Measurements from ENCODE around the gene AK5. TPM values are rescaled to one million over a fixed set of nuclear protein-coding genes. Genes with fewer than 3 reads are reported as not detected.
"Not testable (repeated sequence)": the region's sequence is repeated elsewhere in the genome, so short reads cannot be mapped to it uniquely, and the experiment has no call there.

The AK5 gene
- total RNA-seq, 1 donor from 2014 or later, result 92.6 TPM

DNA sequence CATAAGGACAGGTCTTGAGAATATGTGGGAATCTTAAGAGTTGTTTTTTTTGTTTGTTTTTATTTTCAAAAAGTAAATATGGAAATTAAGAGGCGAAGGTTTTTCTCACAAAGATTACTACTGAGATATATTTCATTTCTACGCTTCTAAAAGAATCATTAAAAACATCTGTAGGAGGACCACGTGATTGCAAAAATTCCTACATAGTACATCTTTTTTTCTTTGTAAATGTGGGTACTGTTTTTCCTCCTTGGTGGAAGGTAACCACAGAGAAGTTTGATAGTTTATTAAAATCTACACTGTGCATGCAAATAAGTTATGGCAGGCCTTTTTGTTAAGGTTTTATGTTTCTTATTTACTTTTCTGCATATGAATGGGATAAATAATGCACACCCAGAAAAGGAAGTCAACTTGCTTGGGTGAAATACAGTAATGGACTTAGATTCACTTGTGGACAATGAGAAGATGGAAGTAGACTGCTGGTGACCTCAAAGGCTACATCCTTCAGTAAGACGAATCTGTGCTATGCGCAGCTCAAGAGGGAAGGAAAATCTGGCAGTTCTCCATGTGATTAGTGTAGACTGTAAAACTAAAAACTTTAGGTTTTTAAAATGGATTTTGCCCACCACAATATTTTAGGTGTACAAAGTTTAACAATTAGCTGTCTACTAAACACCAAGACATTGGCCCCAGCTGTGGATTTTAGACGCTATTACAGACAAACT is 2.0 kb downstream of the AK5 start:
- no peak for DNase-seq (ENCODE audit: low read depth)

DNA sequence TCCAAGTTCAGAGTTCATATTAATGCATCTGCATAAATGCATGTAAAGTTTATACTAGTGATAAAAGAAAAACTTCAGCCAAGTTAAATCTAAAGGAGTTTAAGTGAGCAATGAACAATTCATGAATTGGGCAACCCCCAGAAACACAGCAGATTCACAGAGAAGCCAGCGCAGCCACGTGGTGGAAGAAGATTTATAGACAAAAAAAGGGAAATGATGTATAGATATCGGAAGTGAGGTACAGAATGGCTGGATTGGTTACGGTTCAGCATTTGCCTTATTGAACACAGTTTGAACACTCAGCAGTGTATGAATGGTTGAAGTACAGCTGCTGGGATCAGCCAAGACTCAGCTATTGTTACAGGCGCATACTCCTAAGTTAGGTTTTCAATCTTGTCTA is 5.7 kb downstream of the AK5 start:
- no peak for DNase-seq (ENCODE audit: low read depth)

GRCh38 chr1:77288275-77288674 is 6.5 kb downstream of the AK5 start:
- DNase-seq (ENCODE audit: low read depth), result no peak

GRCh38 chr1:77290576-77290975 is 8.8 kb downstream of the AK5 start:
- no peak for DNase-seq (ENCODE audit: low read depth)

- DNase-seq (ENCODE audit: low read depth), result peak; percentile 88
These were observed 10.7 kb downstream of the AK5 start for GRCh38 chr1:77292551-77292950.

- DNase-seq (ENCODE audit: low read depth), result no peak
These were observed 18.7 kb downstream of the AK5 start for GRCh38 chr1:77300566-77300965.

GRCh38 chr1:77303387-77303786 is 21.6 kb downstream of the AK5 start:
- DNase-seq (ENCODE audit: low read depth), result no peak

GRCh38 chr1:77308889-77309621 is 27.2 kb downstream of the AK5 start:
- DNase-seq (ENCODE audit: low read depth), result no peak

DNA sequence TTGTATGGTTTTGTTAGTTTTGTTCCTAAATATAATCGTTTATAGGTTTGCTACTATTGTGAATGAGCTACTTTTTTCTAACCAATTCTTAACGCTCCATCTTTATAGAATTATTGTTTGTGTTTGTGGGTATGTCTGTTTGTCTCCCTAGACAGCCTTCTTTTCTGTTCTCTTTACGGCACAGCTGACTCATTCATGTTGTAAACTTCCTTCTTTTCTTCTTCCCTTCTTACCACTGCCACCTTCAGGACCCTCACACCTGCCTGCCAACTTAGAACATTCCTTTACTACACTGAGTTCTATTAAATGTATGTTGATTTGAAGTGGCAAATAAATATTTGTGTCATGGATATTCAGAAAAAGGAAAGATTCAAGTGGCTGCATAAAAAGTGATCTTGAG is 29.1 kb downstream of the AK5 start:
- no peak for DNase-seq (ENCODE audit: low read depth)

- not testable (repeated sequence) for DNase-seq (ENCODE audit: low read depth)
These were observed 30.5 kb downstream of the AK5 start for GRCh38 chr1:77312364-77312763.

DNA sequence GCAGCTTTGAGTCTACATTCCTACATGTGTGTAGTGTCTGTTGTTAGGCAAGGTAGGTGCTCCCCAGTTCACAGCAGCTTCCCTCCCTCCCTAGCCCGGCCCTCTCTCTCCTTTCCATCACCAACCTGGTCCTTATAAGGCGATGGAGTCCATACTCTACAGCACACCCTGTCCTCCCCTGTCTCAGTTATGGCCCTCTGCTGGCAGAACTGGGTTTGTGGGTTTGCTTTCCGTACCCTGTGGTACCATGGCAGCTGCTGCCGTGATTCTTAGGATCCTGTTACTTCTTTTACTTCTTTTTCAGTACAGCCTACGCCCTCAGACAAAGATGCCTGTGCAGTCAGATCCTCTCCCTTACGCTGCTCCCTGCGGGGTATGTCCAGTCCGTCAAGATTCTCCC is 31.7 kb downstream of the AK5 start:
- DNase-seq (ENCODE audit: low read depth), result peak; percentile 83

- peak; percentile 76 for DNase-seq (ENCODE audit: low read depth)
These were observed 34.2 kb downstream of the AK5 start for GRCh38 chr1:77316006-77316405.

DNA sequence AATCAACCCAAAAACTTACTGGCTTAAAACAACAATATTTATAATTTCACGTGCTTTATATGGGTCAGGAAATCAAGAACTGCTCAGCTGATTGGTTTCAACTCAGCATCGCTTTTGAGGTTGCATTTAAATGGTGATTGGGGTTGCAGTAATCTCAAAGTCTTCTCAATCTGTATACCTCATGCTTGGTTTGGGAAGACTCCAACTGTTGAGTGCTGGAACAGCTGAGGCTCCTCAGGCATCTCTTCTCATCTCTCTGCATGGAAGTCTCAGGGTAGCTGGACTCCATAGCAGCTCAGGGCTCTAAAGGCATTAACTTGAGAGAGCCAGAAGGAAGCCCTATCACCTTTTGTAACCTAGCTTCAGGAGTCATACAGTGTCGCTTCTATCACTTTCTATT is 35.1 kb downstream of the AK5 start:
- peak; percentile 87 for DNase-seq (ENCODE audit: low read depth)

- DNase-seq (ENCODE audit: low read depth), result peak; percentile 57
These were observed 37.4 kb downstream of the AK5 start for GRCh38 chr1:77319036-77319705.

DNA sequence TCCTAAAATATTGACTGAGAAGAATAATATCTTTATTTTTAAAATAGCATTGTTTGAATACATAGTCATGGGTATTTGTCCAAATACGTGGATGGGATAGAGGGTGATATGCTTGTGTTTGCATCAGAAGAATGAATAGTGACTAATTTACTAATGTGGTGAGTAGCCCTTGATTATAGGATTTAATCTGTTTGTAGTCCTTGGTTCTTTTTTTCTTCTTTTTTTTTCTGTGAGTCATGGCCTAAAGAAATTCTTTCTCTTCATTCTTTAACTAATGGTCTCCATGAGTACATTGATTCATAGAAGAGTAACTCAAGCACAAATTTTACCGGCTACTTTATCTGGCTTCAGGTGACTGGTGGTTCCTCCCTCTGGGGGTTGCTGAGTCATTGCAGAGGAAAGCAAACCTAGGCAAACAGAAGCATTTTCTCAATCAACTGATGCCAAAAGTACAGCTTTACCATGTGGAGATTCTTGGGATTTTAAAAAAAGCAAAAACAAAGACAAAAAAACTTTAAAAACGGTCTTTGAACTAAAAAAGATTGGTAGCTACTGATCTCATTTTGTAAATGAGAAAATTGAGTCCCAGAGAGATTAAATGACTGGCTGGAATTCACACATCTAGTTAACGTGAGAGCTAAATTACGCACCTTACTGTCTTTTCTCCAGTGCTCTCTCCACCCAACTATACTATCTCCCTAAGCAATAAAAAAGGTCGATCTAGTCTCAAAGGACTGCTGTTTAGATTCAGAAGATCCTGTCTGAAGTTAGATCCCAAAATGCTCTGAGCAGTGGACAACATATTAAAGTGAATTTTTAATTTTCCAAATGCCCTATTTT is 40.5 kb downstream of the AK5 start:
- DNase-seq (ENCODE audit: low read depth), result peak; percentile 28

DNA sequence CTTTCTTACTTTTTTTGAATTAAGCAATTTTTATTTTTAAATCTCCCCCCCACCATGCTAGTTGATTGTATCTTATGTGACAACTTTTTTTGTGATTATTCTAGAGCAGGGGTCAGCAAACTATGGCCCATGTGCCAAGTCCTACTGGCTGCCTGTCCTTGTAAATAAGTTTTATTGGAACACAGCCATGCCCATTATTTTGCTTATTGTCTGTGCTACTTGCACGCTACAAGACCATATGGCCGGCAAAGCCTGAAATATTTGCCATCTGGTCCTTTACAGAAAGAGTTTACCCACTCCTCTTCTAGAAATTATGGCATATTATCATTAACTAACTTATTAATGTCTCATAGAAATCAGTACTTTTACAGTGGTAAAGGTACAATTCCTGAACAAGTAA is 51.7 kb downstream of the AK5 start:
- DNase-seq (ENCODE audit: low read depth), result no peak

DNA sequence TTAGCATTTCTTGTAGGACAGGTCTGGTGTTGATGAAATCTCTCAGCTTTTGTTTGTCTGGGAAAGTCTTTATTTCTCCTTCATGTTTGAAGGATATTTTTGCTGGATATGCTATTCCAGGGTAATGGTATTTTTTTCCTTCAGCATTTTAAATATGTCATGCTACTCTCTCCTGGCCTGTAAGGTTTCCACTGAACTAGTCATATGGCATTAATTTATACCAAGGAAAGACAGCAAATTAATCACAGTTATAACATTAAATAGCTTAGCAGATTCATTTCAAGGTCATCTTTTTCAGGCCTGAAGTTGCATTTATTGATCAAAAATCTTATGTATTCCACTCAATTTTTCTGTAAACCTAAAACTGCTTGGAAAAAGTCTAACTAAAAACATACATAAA is 54.9 kb downstream of the AK5 start:
- no peak for DNase-seq (ENCODE audit: low read depth)

GRCh38 chr1:77339326-77339725 is 57.5 kb downstream of the AK5 start:
- no peak for DNase-seq (ENCODE audit: low read depth)

DNA sequence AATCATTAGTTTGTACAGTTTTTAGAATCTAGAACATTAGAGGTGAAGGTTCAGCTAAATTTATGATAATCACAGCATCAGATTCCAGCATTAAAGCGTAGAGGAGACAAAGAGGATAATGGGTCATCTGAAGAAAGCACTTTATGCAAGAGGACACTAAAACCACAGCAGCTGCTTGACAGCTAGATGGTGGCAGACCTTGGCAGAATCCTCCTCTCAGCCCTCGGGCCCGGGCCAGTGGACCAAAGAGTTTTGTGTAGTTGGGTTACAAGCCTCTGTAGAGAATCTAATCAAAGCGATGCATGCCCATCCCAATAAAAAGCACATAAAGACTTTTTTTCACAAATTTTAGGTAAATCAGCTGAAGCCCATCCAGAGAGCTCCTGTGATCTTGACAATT is 59.4 kb downstream of the AK5 start:
- peak; percentile 74 for DNase-seq (ENCODE audit: low read depth)

DNA sequence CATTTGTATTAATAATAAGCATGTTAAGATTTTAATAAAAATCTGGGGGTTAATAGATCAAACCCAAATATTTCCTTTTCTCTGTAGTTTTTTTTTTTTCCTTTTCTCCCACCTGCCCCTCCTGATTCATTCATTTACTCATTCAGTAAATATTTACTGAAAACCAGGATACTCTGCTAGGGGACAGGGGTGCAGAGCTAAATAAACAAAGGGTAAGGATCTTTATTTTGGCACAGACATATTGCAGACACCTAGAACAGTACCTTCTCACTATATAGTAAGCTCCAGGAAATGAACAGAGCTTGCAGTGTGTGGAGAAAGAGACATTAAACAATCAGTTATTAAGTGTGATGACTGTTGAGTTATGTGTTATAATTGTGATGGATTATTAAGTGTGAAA is 60.9 kb downstream of the AK5 start:
- DNase-seq (ENCODE audit: low read depth), result no peak

DNA sequence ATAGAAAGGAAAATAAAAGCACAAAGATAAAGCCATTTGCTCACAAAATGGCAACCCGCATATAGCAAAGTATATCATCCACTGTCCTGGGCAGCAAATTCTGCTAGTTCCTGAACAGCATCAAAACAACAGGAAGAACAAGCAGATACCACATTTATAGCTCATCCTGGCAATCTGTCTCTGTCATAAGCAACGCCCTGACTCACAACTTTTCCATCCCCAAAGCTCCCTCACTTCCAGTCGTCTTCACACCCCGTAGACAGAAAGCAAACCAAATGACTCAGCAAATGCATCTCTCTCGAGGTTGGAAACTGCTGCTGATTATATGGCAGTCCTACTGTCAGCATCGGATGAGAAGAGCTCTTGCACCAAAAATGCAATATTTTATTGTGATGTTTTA is 65.8 kb downstream of the AK5 start:
- peak; percentile 89 for DNase-seq (ENCODE audit: low read depth)
